GM21786 (cell line): ENCODE data around the gene CABP4.
"Not testable (repeated sequence)": the region's sequence is repeated elsewhere in the genome, so short reads cannot be mapped to it uniquely, and the experiment has no call there.

Source experiments
- ATAC-seq: cut with Tn5 transposase; IDR thresholded peaks from one replicate; pipeline ENCODE4 v1.9.1; 2021; ENCODE audit not compliant: unreplicated experiment

Gene CABP4

DNA sequence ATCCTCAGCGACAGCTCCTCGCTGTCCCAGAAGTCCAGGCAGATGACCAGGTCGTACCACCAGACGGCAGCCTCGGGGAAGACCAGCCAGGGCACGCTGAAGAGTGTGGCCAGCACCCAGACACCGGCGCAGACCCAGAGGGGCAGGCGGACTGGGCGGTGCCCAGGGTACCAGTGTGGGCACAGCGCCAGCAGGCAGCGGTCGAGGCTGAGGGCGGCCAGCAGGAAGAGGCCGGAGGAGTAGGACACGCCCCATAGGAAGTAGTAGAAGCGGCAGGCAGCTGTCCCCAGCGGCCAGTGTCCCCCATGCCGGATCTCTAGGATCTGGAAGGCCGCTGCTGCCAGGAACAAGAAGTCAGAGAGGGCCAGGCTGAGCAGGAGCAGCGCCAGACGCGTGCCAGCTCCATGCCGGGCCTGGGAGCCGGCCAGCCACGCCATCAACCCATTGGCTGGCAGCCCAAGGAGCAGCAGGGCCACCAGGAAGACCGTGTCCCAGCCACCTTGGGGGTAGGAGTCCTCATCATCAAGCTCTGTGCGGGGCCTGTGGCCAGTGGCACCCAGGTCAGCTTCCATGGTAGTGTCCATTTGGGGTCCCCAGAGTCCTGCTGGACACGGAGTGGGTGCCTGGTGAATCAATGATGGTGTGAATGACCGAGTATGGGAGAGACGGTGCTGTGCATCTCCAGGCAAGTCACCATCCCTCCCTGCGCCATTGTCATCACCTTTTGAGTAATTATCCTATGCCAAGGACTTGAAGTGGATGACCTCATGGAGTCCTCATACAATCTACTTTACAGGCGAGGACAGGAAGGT, 2.8 kb upstream of the CABP4 start, which contains the start of gene GPR152:
TSS of gene GPR152 (minus strand) at position 589 of the 812 bp plus-strand sequence. CDS start at position 584, 5 bp downstream.
- no peak for ATAC-seq

DNA sequence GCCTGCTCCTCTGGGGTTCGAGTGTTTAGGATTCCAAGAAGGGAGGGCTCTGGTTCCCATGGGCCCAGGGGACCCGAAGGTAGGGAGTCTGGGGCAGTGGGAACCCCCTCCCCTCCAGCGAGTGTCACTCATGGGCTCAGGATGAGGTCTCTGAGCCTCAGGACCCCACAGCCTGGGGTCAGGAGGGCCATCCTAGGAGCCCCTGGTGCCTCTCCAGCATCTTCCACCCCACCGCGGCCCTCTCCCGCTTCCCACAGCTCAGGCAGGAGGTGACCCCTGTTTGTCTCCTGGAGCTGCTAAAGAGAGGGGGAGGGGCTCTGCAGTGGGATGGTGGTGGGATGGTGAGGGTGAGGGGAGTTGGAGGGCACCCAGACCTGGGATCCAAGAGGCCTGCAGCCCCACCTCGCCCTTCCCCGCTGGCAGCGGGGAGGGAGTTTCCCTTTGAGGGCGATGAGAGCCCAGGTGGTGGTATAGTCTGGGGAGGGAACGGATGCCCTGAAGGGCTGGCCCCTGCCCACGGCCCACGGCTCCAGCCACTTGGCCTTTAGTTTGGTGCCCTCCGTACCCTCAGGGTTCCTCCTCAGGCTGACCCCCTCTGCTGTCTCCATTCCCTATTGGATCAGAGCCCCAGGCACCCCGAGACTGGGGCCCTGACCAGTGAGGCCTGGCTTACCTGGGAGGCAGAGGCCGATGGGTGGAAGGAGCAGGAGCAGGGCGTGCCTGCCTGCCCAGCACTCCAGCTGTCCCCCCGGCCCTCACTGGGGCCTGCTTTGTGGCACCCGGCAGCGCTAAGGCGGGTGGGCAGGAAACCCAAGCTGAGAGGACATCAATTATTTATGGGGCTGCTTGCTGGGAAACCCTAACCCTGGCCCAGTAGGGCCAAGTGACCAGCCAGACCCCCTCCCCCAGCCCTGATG, 1.1 kb upstream of the CABP4 start:
- no peak for ATAC-seq

DNA sequence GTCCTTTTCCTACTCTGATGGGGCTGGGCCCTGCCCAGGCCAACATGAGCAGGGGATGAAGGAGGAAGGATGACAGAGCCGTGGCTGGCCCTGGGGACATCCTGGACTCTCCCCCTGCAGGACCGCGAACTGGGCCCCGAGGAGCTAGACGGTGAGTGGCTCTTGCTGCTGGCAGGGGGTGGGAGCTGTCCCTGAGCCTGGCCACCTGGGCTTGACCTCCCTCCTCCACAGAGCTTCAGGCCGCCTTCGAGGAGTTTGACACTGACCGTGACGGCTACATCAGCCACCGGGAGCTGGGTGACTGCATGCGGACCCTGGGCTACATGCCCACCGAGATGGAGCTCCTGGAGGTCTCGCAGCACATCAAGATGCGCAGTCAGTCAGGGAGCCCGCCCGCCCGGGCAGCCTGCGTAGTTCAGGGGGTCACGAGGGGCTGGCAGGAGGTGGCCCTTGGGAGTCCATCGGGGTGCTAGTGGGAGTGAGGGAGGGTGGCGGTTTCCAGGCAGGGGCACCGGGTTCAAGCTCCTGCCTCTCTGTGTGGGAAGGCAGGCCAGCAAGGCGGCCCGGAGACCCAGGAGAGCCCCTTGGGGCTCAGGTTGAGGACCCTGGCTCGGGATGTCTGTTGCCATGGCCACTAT, 1.0 kb downstream of the CABP4 start:
- no peak for ATAC-seq

DNA sequence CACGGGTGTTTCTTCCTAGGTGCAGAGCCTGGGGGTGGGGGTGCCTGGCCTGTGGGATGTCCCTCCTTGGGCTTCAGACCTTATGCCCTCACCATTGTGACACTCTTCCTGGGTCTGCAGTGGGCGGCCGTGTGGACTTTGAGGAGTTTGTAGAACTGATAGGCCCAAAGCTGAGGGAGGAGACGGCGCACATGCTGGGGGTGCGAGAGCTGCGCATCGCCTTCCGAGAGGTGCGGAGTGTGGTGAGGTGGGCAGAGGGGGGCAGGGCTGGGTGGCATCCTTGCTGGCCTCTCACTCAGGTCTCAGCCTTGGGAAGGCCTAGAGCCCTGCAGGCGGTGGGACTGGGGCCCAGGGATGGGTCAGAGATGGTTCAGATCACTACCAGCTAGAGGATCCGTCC, 2.3 kb downstream of the CABP4 start:
- no peak for ATAC-seq

DNA sequence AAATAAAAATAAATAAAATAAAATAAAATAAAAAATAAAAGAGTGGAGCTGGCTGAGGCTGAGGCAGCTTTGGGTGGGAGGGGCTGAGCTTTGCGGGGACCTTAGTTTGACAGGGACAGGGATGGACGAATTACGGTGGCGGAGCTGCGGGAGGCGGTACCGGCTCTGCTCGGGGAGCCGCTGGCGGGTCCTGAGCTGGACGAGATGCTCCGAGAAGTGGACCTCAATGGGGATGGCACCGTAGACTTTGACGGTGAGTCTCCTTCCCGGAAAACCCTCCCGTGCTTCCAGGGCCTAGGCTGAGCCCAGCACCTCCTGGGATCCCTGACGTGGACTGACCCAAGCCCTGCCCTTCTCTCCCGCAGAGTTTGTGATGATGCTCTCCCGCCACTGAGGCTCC, 3.1 kb downstream of the CABP4 start:
- no peak for ATAC-seq

DNA sequence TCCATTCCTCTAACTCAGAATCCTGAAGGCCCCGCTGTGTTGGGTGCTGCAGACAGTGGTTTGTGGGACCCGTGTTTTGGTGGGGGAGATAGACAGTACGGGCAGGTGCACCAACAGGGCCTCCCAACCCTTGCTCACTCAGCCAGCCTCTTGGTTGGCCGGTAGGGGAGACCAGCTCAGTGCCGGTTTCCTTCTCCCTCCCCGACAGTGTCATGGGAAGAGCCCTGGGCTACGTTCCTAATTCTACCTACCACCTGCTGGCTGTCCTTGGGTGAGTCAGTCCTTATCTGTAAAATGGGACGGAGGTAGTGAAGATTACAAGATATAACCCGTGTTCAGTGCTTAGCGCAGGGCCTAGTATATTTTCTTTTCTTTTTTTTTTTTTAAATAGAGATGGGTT, 8.0 kb downstream of the CABP4 start:
- ATAC-seq = no peak

DNA sequence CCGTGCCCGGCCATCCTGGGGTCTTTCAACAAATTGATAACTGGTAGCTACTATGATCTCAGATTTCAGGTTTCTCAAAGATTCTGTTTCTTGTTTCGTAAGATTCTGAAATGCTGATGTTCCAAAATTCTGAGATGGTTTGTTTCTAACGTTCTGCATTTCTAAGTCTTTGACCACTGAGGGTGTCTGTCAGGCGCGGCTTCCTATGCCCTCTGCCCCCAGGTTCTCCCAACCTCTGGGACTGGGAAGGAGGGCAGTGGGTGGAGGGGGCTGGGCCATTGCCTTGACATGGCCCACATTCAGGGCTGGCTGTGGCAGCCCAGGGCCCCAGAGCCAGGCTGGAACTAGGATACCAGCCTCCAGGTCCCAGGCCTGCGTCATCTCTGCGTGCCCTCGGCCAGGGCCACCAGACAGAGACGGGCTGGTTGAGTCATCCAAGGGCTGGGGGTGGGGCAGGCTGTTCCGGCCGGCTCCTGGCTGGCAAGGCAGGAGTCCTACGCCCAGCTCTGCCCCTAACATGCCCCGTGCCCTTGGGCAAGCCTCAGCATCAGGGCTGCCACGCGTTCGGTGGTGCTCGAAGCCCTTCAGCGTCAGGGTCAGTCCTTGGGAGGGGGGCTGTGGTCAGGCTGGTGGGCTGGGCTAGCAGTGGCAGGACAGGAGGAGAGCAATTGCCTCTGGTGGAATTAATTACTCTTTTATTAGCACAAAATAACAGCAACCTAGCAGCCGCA, 8.7 kb downstream of the CABP4 start:
- ATAC-seq = no peak

DNA sequence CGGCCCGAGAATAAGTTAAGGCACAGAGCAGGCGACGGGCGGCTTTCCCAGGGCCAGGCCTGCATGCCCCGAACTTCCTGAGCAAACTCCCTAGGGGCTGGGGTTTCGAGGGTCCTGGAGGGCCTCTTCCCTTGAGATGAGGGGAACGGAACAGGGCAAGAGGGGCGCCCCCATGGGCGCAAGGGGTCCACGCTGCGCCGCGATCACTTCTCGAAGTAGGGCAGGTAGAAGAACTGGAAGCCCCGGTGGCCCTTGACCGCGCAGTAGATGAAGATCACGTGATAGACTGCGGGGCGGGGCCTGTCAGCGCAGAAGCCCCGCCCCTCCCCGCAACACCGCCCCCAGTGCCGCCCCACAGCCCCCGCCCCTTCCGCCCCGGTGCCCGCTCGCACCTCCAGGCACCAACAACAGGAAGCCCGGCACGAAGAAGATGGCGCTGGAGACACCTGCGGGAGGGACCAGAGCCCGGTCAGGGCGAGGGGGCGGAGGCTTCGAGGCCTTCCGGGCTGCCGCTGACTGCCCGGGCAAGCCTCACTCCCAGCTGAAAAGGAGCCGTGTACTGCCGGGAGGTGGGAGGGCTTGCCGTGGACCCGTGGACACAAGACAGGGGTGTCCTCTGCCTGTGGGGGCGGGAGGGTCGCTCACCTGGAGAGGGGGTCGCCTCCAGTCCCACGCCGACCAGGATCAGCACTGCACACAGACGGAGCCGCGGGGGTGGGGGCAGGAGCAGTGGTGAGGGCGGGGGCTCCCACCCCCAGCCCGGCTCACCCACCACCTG, 9.4 kb downstream of the CABP4 start:
- peak; percentile 45 for ATAC-seq

DNA sequence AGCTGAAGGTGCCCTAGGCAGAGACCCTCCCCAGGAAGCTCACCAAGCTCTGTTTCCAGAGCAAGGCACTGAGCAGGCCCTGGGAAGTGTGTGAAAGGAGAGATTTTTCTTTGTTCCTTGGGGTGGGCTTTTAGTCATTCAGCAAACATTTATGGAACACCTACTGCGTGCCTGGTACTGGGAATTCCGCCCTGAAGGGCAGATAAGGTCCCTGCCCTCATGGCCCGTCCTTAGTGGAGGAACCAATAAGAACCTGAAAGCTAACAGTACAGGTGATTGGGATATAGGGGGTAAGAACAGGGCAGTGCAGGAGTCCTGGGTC, 10.0 kb downstream of the CABP4 start:
- ATAC-seq = no peak

DNA sequence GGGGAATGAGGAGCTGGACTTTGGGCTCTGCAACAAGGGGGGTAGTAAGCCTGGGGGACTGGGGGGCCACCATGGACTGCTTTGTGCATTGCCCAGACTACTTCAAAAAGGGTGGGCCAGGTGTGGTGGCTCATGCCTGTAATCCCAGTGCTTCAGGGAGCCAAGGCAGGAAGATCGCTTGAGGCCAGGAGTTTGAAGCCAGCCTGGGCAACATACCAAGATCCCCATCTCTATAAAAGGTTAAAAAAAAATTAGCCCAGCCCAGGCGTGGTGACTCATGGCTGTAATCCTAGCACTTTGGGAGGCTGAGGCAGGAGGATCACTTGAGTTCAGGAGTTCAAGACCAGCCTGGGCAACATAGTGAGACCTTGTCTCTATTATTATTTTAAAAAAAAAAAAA, 10.4 kb downstream of the CABP4 start:
- ATAC-seq = not testable (repeated sequence)

DNA sequence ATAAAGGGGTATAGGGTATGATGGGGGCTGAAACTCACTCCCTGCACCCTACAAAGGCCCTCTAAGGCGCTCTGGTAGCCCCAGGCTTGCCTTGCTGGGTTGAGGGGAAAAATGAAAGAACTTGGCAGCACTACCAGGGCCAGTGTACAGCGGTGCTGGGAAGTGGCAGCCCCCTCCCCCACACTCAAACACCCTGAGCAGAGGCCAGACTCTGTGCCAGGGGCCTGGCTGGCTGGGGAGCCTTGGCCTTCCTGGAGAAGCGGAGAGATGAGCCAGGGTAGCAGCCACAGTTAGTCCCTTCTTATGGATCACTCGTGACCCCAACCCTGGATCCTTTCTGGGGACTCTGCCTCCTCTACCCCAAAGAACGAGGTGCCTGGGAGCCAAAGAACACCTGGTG, 11.2 kb downstream of the CABP4 start:
- ATAC-seq = no peak

DNA sequence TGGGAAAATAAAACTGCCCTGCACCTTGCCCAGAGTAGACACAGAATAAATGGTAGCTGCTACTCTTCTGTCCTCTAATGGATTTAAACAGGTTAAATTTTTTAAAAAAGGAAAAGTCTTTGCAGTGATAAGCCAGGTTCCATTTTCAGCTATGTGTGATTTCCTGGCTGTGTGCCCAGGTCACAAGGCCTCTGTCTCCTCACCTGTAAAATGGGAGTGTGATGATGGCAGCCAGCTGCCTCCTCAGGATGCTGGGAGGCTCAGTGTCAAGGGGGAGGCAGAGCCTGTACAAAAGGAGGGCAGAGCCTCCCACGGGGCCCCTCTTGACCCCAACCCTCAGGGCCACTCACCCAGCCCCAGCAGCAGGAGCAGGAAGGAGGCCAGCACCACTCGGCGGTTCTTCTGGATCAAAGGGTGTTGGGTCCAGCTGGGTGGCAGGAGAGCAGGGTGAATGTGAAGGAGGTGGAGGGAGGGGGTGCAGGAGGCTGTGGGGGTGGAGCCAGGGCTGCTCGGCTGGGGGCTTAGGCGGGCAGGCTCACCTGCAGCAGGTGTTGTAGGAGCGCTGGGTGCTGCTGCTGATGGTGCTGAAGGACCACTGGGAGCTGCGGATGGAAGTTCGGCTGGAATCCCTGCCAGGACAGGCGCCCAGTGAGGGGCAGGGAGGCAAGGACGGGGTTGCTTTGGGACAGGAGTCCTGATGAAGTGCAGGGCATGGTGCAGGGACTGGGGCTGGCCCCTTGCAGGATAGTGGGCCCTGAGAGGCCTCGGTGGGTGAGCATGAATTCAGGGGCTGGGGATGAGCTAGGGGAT, 12.0 kb downstream of the CABP4 start:
- no peak for ATAC-seq

DNA sequence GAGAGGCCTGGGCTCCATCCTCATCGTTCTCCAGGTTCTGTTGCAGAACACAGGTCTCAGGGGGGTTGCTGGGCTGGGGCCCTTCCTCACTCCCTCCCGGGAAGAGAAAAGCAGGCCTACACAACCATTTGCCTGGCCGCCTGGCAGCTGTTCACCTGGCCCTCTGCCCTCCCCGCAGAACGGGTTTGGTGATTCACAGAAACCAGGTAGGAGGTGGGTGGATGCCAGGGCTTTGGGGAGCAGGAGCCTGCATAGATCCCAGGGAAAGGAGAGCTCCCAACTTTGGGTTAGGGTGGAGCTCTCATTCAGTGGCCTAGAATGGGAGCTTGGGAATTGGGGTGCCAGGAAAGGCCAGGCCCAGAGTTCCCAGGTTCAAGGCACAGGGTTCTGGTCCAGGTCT, 12.9 kb downstream of the CABP4 start:
- ATAC-seq = no peak

DNA sequence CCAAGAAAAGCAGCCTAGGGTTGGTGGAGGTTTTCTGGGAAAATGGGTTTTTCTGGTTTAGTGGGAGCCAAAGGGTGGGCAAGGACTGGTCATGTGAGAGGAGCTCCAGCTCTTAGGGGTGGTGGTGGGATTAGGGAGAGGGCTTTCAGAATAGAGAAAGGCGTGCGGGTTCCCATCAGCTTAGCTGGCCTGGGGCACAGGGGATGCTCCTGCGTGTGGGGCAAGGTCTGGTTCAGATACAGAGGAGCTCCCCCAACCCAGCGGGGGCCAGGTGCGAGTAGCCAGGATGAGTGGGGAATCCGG, 13.3 kb downstream of the CABP4 start:
- no peak for ATAC-seq

DNA sequence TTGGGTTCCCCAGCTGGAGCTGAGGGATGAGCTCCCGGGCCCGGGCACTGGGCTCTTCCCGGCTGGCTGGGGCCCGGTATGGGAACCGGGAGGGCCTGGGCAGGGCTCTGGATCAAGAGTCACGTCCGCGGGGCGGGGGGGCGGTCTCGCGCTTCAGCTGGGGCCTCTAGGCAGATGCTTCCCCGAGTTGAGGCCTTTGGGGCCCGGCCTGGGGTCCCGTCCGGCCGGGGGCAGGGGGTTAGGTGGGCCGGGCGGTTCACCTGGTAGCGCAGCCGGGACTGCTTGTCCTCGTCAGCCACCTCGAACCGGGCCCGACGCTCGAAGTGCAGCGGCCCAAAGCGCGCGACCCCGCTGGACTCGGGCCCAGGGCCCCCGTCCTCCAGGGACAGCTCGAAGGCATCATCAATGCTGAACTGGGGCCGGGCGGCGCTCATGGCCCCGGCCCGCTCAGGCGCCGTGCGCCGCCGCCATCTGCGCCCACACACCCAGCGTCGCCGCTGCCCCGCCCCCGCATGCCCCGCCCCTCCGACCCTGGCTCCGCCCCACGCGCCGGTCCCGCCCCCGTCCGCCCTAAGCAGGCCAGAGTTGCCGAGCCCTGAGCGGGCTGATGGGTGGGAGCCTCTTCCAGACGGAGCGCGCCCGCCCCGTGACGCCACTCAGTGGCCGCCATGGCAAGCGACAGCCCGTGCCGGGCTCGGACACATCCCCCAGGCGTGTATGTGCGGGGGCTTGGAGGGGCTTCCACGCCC, 13.8 kb downstream of the CABP4 start, which contains the start of gene TMEM134:
TSS of gene TMEM134 (minus strand) at position 493 of the 749 bp plus-strand sequence. CDS start at position 434, 59 bp downstream.
- ATAC-seq = peak; percentile 55

DNA sequence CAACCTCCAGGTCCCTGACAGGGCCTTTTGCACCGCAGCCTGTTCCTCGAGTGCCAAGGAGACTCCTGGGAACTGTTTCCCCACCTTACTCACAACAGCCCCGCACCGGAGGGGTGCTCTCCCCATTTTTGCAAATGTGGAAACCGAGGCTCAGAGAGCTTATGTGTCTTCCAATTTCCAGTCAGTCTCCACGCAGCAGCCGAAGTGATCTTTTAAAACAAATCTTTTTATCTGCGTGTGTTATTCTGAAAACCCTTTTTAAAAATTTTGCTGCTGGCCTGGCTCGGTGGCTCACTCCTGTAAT, 14.3 kb downstream of the CABP4 start:
- ATAC-seq = no peak

DNA sequence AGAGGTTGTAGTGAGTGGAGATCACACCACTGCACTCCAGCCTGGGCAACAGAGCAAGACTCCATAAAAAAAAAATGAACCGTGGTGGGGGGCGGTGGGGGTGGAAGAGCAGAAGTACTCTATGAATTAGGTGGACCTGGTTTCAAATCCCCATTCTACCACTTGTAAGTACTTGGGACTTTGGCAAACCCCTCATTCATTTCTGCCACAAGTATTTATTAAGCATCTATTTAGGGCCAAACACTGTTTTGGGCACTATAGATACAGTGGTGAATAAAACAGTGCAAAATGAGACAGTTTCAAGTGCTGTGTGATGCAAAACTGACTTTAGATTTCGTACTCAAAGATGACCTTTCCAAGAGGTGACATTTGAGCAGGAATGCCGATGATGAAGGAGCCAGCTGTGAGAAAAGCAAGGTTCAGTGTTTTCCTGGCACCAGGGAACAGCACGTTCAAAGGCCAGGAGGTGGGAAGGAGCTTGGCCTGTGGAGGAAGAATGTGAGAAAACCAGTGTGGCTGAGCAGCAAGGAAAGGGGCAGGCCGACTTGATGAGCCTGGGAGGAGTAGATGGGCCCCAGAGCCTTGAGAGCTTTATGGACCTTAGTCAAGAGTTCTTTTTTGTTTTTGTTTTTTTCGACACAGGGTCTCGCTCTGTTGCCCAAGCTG, 15.3 kb downstream of the CABP4 start:
- ATAC-seq = no peak

DNA sequence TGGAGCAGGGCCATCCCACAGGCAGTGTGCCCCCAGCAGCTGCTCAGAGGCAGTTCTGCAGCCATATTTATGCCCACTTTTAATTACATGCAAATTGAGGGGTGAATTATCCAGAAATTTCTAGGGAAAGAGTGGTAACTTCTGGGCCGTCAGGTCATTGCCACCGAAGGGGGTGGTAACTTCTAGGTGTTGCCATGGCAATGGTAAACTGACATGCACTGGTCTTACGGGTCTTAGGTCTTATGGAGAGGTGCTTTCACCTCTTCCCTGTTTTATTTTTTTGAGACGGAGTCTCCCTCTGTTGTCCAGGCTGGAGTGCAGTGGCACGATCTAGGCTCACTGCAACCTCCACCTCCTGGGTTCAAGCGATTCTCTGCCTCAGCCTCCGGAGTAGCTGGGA, 17.7 kb downstream of the CABP4 start:
- ATAC-seq = no peak
